PC-3 (cell line): ENCODE results near the gene TINAGL1. TPM values are rescaled to one million over a fixed set of nuclear protein-coding genes. Genes with fewer than 3 reads are reported as not detected.

Source experiments
- ATAC-seq: fragments of 200-7000 bp; cut with Tn5 transposase; 2 replicates; pipeline ENCODE4 v1.9.1; 2020; ENCODE audit warnings: mild to moderate bottlenecking, moderate library complexity
- BruUV-seq: library from RNA; stranded (reverse); fragments of 400-500 nt; replicated peaks from 2 replicates; lab custom pipeline; 2021; lab: Mats Ljungman, UMichigan
- CTCF ChIA-PET: fragments of 300-600 bp; sonication (Branson Sonifier 250); formaldehyde crosslinking; loops from one replicate; lab custom pipeline; 2022; ENCODE audit warnings: antibody characterized with exemption; lab: Charles Lee
- POLR2A ChIA-PET: fragments of 300-600 bp; sonication (Branson Sonifier 250); formaldehyde crosslinking; loops from one replicate; lab custom pipeline; 2022; ENCODE audit warnings: antibody characterized with exemption; ENCODE audit not compliant: unreplicated experiment; lab: Charles Lee
- DNase-seq: peaks from one replicate; pipeline ENCODE4 v3.0.0-alpha.2; 2015
- H2AFZ ChIP-seq: fragments of 300-600 bp; sonication (generic); 2 replicates; pipeline ENCODE4 v1.6.0; 2016; ENCODE audit warnings: antibody characterized with exemption, low read length
- H3F3A ChIP-seq: fragments of 300-600 bp; sonication (generic); one replicate; pipeline ENCODE4 v1.6.0; 2017; ENCODE audit warnings: antibody characterized with exemption, low read length, control low read depth, mild to moderate bottlenecking; ENCODE audit not compliant: unreplicated experiment
- H3K27ac ChIP-seq: fragments of 300-600 bp; sonication (generic); 2 replicates; pipeline ENCODE4 v1.5.1; 2016; ENCODE audit warnings: mild to moderate bottlenecking, low read length
- H3K27me3 ChIP-seq: fragments of 300-600 bp; sonication (generic); 2 replicates; pipeline ENCODE4 v1.6.1; 2016; ENCODE audit warnings: low read length, mixed read lengths
- H3K36me3 ChIP-seq: fragments of 300-600 bp; sonication (generic); 2 replicates; pipeline ENCODE4 v1.6.1; 2016; ENCODE audit warnings: low read depth, mixed run types, low read length, mixed read lengths
- H3K4me1 ChIP-seq: fragments of 300-600 bp; sonication (generic); 2 replicates; pipeline ENCODE4 v1.5.1; 2016; ENCODE audit warnings: low read length; ENCODE audit not compliant: insufficient read depth
- H3K4me2 ChIP-seq: fragments of 300-600 bp; sonication (generic); 2 replicates; pipeline ENCODE4 v1.6.0; 2016; ENCODE audit warnings: low read length
- H3K4me3 ChIP-seq: fragments of 300-600 bp; sonication (generic); 2 replicates; pipeline ENCODE4 v1.5.1; 2016; ENCODE audit warnings: mild to moderate bottlenecking, low read length, mixed read lengths
- H3K79me2 ChIP-seq: fragments of 300-600 bp; sonication (generic); 2 replicates; pipeline ENCODE4 v1.6.1; 2017; ENCODE audit warnings: low read length, mixed read lengths
- H3K9ac ChIP-seq: fragments of 300-600 bp; sonication (generic); 2 replicates; pipeline ENCODE4 v1.6.0; 2016; ENCODE audit warnings: mild to moderate bottlenecking, low read length
- H3K9me2 ChIP-seq: fragments of 300-600 bp; sonication (generic); replicated peaks from 2 replicates; pipeline ENCODE4 v1.6.1; 2016; ENCODE audit warnings: mixed run types, low read length, mixed read lengths
- H3K9me3 ChIP-seq: fragments of 300-600 bp; sonication (generic); 2 replicates; pipeline ENCODE4 v1.6.1; 2016; ENCODE audit warnings: low read length, mixed read lengths
- H4K20me1 ChIP-seq: fragments of 300-600 bp; sonication (generic); 2 replicates; pipeline ENCODE4 v1.6.1; 2016; ENCODE audit warnings: low read length, mixed read lengths
- CTCF ChIP-seq: fragments of 300-600 bp; sonication (generic); conservative IDR thresholded peaks from 2 replicates; pipeline ENCODE4 v1.5.1; 2017; ENCODE audit warnings: antibody characterized with exemption, low read depth, mild to moderate bottlenecking, low read length
- EZH2 ChIP-seq: fragments of 300-600 bp; sonication (generic); IDR thresholded peaks from one replicate; pipeline ENCODE4 v1.6.1; 2017; ENCODE audit warnings: antibody characterized with exemption, mild to moderate bottlenecking, low read length; ENCODE audit not compliant: unreplicated experiment
- EZH2phosphoT487 ChIP-seq: fragments of 300-600 bp; sonication (generic); IDR thresholded peaks from 2 replicates; pipeline ENCODE4 v1.6.1; 2018; ENCODE audit warnings: mild to moderate bottlenecking, antibody characterized with exemption, low read length, borderline replicate concordance
- intact Hi-C: fragments of 100-400 bp; cut with micrococcal nuclease; formaldehyde crosslinking; loops from 2 replicates; pipeline ENCODE4 v1.9.0; 2023
- total RNA-seq: library from RNA; depleted of rRNA; stranded (reverse); fragments of >200 nt; gene quantifications from 2 replicates; pipeline ENCODE4 v1.2.3, GENCODE V29; 2014

The TINAGL1 gene
- total RNA-seq, 1 experiment from 2014 or later = 176 TPM

GRCh38 chr1:31567956-31568570 lies 8.3 kb upstream of the TINAGL1 start:
- Histone ChIP-seq H3K9me3 (no peaks in the 10 kb centered on the region), H3K9me2 (no peaks in the 10 kb centered on the region), H3K4me1 (peaks cover 37% of the 10 kb centered on the region), H3K79me2 (0 out of 2 replicates have a peak, but pooled peaks cover 3% of the 10 kb centered on the region), H3K4me3 (no peak overlapping the region), H3F3A (no peaks in the 10 kb centered on the region), H3K36me3 (no peaks in the 10 kb centered on the region), H2AFZ (no peak overlapping the region), H4K20me1 (no peaks in the 10 kb centered on the region), H3K27ac (no peak overlapping the region), H3K4me2 (no peak overlapping the region), H3K27me3 (no peaks in the 10 kb centered on the region), H3K9ac (no peak overlapping the region)
- ChIA-PET POLR2A (no interaction called here), CTCF (no interaction called here)
- TF ChIP-seq CTCF = no peak
- no peak for TF ChIP-seq EZH2phosphoT487
- TF ChIP-seq EZH2 = no peak
- ATAC-seq (no peak), DNase-seq (no peak)
- intact Hi-C loops = no loop called here
- no TSS peak for BruUV-seq

GRCh38 chr1:31568895-31569595 lies 7.3 kb upstream of the TINAGL1 start:
- intact Hi-C loops = no loop called here
- no peaks in the 10 kb centered on the region for H3F3A ChIP-seq
- H3K9me3 ChIP-seq = no peaks in the 10 kb centered on the region
- no peak overlapping the region for H3K9ac ChIP-seq
- H3K27ac ChIP-seq = no peak overlapping the region
- peaks cover 37% of the 10 kb centered on the region for H3K4me1 ChIP-seq
- H3K27me3 ChIP-seq = no peaks in the 10 kb centered on the region
- no peak overlapping the region for H3K4me2 ChIP-seq
- TF ChIP-seq EZH2 (no peak), EZH2phosphoT487 (no peak), CTCF (no peak)
- DNase-seq (no peak), ATAC-seq (no peak)
- CTCF ChIA-PET = no interaction called here
- BruUV-seq = no TSS peak
- H4K20me1 ChIP-seq = no peaks in the 10 kb centered on the region
- no peak overlapping the region for H3K4me3 ChIP-seq
- H3K9me2 ChIP-seq = no peaks in the 10 kb centered on the region
- no peak overlapping the region for H2AFZ ChIP-seq
- H3K79me2 ChIP-seq = 0 out of 2 replicates have a peak, but pooled peaks cover 6% of the 10 kb centered on the region
- no peaks in the 10 kb centered on the region for H3K36me3 ChIP-seq
- POLR2A ChIA-PET = no interaction called here

- intact Hi-C loops = no loop called here
- CTCF ChIA-PET = no interaction called here
- no peaks in the 10 kb centered on the region for H3K9me3 ChIP-seq
- no peak overlapping the region for H3K27ac ChIP-seq
- H3K9ac ChIP-seq = no peak overlapping the region
- H3K79me2 ChIP-seq = 0 out of 2 replicates have a peak, but pooled peaks cover 6% of the 10 kb centered on the region
- H3K9me2 ChIP-seq = no peaks in the 10 kb centered on the region
- H4K20me1 ChIP-seq = no peaks in the 10 kb centered on the region
- H3K36me3 ChIP-seq = no peaks in the 10 kb centered on the region
- ATAC-seq = no peak
- DNase-seq = no peak
- H3K4me3 ChIP-seq = no peak overlapping the region
- BruUV-seq = no TSS peak
- POLR2A ChIA-PET = no interaction called here
- H3F3A ChIP-seq = no peaks in the 10 kb centered on the region
- H3K27me3 ChIP-seq = no peaks in the 10 kb centered on the region
- H2AFZ ChIP-seq = no peak overlapping the region
- peaks cover 37% of the 10 kb centered on the region for H3K4me1 ChIP-seq
- H3K4me2 ChIP-seq = no peak overlapping the region
- TF ChIP-seq CTCF (no peak), EZH2 (no peak), EZH2phosphoT487 (no peak)
Observed at GRCh38 chr1:31569596-31570173, 6.6 kb upstream of the TINAGL1 start.
